Measurements from ENCODE around the gene ZNF888.
A peak's percentile ranks its signal among the peaks of the same experiment; 100 is the strongest.
"Not testable (repeated sequence)": the region's sequence is repeated elsewhere in the genome, so short reads cannot be mapped to it uniquely, and the experiment has no call there.

The ZNF888 gene
- 5.5 to 9.9 (median 7.9) reads per million in 4 donors for total RNA-seq

- peak; percentile 78 to 85 (median 80) for DNase-seq
Observed at GRCh38 chr19:52922841-52923777, at the start of gene ZNF888. Gene ZNF888 (minus strand): TSS chr19:52923428. CDS start chr19:52917873, 5,555 bp downstream.

GRCh38 chr19:52967772-52968171 lies 44.5 kb upstream of the ZNF888 start:
- no peak for DNase-seq

- DNase-seq: peak in 1 of 5 donors; percentile 6
Observed at GRCh38 chr19:52963247-52963618, 40.0 kb upstream of the ZNF888 start.

- DNase-seq: peak; percentile 97 to 98 (median 98)
Observed at GRCh38 chr19:52962394-52963246, 39.4 kb upstream of the ZNF888 start, which contains the start of gene ZNF816. Gene ZNF816 (minus strand): TSS chr19:52962881. CDS start chr19:52956089, 6,792 bp downstream.

- DNase-seq: no peak
Observed at GRCh38 chr19:52961981-52962380, 38.8 kb upstream of the ZNF888 start.

- no peak for DNase-seq
Observed at GRCh38 chr19:52959613-52960295, 36.5 kb upstream of the ZNF888 start.

- DNase-seq: no peak
Observed at GRCh38 chr19:52957591-52957990, 34.4 kb upstream of the ZNF888 start.

GRCh38 chr19:52956917-52957316 lies 33.7 kb upstream of the ZNF888 start:
- DNase-seq: no peak

- DNase-seq: no peak
Observed at GRCh38 chr19:52949422-52949821, 26.2 kb upstream of the ZNF888 start.

- DNase-seq: no peak
Observed at GRCh38 chr19:52948025-52948770, 25.0 kb upstream of the ZNF888 start.

- DNase-seq: no peak
Observed at GRCh38 chr19:52946322-52947310, 23.4 kb upstream of the ZNF888 start.

GRCh38 chr19:52945652-52946321 lies 22.6 kb upstream of the ZNF888 start:
- no peak for DNase-seq

GRCh38 chr19:52944703-52945493 lies 21.7 kb upstream of the ZNF888 start:
- not testable (repeated sequence) for DNase-seq

- no peak for DNase-seq
Observed at GRCh38 chr19:52943884-52944643, 20.8 kb upstream of the ZNF888 start.

GRCh38 chr19:52943134-52943883 lies 20.1 kb upstream of the ZNF888 start:
- DNase-seq: no peak

- peak; percentile 91 to 93 (median 91) for DNase-seq
Observed at GRCh38 chr19:52942386-52943133, 19.3 kb upstream of the ZNF888 start.

- peak in 1 of 5 donors; percentile 12 for DNase-seq
Observed at GRCh38 chr19:52941941-52942385, 18.7 kb upstream of the ZNF888 start.

All from T-helper 1 cell (primary cell).